ENCODE data around the gene TRIM14.

TRIM14 gene

GRCh38 chr9:98117984-98118639 lies 910 bp downstream of the TRIM14 start:
- Histone ChIP-seq H3K36me3 (ENCODE audit: control insufficient read depth in 2 of 2, insufficient read depth in 1 of 2, low read length in 2 of 2) (no peaks in the 10 kb centered on the region; a peak in 1 of 3 replicates), H3K4me1 (ENCODE audit: control insufficient read depth, insufficient read depth, low read length) (no peaks in the 10 kb centered on the region), H3K4me3 (ENCODE audit: low read depth, low read length) (peak overlapping the region; percentile 55), H3K9me3 (ENCODE audit: control insufficient read depth, insufficient read depth, low read depth, low read length) (no peaks in the 10 kb centered on the region), H3K27ac (ENCODE audit: extremely low read depth, low read depth, low read length) (no peak overlapping the region; the same call in 1 of the 2 replicates)
- ChIA-PET CTCF (interaction anchor here (0.8 to 1.8 kb wide), 8 partner anchors 16 to 146 kb away, joined by 3 to 8 read pairs (median 3); no protein-coding TSS in a partner anchor), POLR2A (interaction anchor here (1.4 to 1.6 kb wide), 2 partner anchors 74 to 138 kb away, joined by 5 to 9 read pairs; partner anchors contain the start of genes CORO2A and TBC1D2)
- TF ChIP-seq MZF1 (tag by site-specific recombination; IDR thresholded peaks at IDR 0.05; ENCODE audit: borderline replicate concordance) = 0 out of 2 replicates have a peak, but pooled peaks have one; percentile 29
- no peak for TF ChIP-seq ZNF792 (tag by site-specific recombination; IDR thresholded peaks at IDR 0.05)
- TF ChIP-seq ZEB2 (tag by site-specific recombination; IDR thresholded peaks at IDR 0.05) = no peak
- no peak for TF ChIP-seq PRDM1 (tag by site-specific recombination; IDR thresholded peaks at IDR 0.05)
- TF ChIP-seq ZNF16 (tag by site-specific recombination; IDR thresholded peaks at IDR 0.05; ENCODE audit: low read depth) = no peak
- 0 out of 2 replicates have a peak, but pooled peaks have one; percentile 13 for TF ChIP-seq ZNF366 (tag by site-specific recombination; conservative IDR thresholded peaks at IDR 0.05)
- TF ChIP-seq ZNF660 (tag by site-specific recombination; IDR thresholded peaks at IDR 0.05) = no peak
- TF ChIP-seq ZNF654 (tag by site-specific recombination; IDR thresholded peaks at IDR 0.05; ENCODE audit: low read depth) = peak; percentile 27; the same call in 1 of the 2 replicates
- no peak for TF ChIP-seq KLF10 (tag by site-specific recombination; IDR thresholded peaks at IDR 0.05)
- TF ChIP-seq ZNF350 (tag by site-specific recombination; IDR thresholded peaks at IDR 0.05) = no peak
- TF ChIP-seq SCRT1 (tag by site-specific recombination; IDR thresholded peaks at IDR 0.05; ENCODE audit: borderline replicate concordance) = peak; percentile 85; the same call in 1 of the 2 replicates
- no peak for TF ChIP-seq HIC1 (tag by site-specific recombination; IDR thresholded peaks at IDR 0.05)
- peak; percentile 97 for TF ChIP-seq SCRT2 (tag by site-specific recombination; IDR thresholded peaks at IDR 0.05)
- TF ChIP-seq ZBTB17 (tag by site-specific recombination; IDR thresholded peaks at IDR 0.05) = peak; percentile 58
- TF ChIP-seq ZNF248 (tag by site-specific recombination; IDR thresholded peaks at IDR 0.05) = no peak
- TF ChIP-seq ZNF76 (tag by site-specific recombination; IDR thresholded peaks at IDR 0.05; ENCODE audit: borderline replicate concordance, low read depth) = no peak
- no peak for TF ChIP-seq ZNF112 (tag by site-specific recombination; IDR thresholded peaks at IDR 0.05)
- no peak for TF ChIP-seq ZNF2 (tag by site-specific recombination; IDR thresholded peaks at IDR 0.05)
- no peak for TF ChIP-seq ZBTB10 (tag by site-specific recombination; IDR thresholded peaks at IDR 0.05)
- no peak for TF ChIP-seq ZNF202 (tag by site-specific recombination; IDR thresholded peaks at IDR 0.05; ENCODE audit: borderline replicate concordance)
- TF ChIP-seq ZXDB (tag by site-specific recombination; IDR thresholded peaks at IDR 0.05) = 0 out of 2 replicates have a peak, but pooled peaks have one; percentile 8
- TF ChIP-seq ZNF211 (tag by site-specific recombination; IDR thresholded peaks at IDR 0.05; ENCODE audit: low read depth) = no peak
- 0 out of 2 replicates have a peak, but pooled peaks have one; percentile 14 for TF ChIP-seq GLIS1 (tag by site-specific recombination; IDR thresholded peaks at IDR 0.05)
